Bronchial epithelial cell (primary cell): ENCODE data around the gene GLI2. TPM values are rescaled to one million over a fixed set of nuclear protein-coding genes. Genes with fewer than 3 reads are reported as not detected.
A peak's percentile ranks its signal among the peaks of the same experiment; 100 is the strongest.

ENCODE experiments used
- DNase-seq: peaks from one replicate; pipeline ENCODE4 v3.0.0-alpha.2; 2010; ENCODE audit warnings: low read depth
- FAIRE-seq: peaks from 2 replicates; lab custom pipeline; 2011; peaks lifted over from hg19 to GRCh38; lab: Jason Lieb, UNC
- H3K27me3 ChIP-seq: 2 replicates; pipeline ENCODE4 v1.5.1; 2011; ENCODE audit warnings: low read length; ENCODE audit not compliant: control insufficient read depth, insufficient read depth
- H3K36me3 ChIP-seq: 2 replicates; pipeline ENCODE4 v1.5.1; 2011; ENCODE audit warnings: low read length; ENCODE audit not compliant: control insufficient read depth, insufficient read depth
- H3K4me3 ChIP-seq: 2 replicates; pipeline ENCODE4 v1.5.1; 2011; ENCODE audit warnings: mild to moderate bottlenecking, low read depth, low read length, control low read depth
- CTCF ChIP-seq: IDR thresholded peaks from 2 replicates; pipeline ENCODE4 v1.5.1; 2011; ENCODE audit warnings: mild to moderate bottlenecking, moderate library complexity, low read length, control low read depth, inconsistent platforms; ENCODE audit not compliant: insufficient read depth, severe bottlenecking
- total RNA-seq: library from RNA; depleted of rRNA; stranded (reverse); fragments of >200 nt; gene quantifications from 2 replicates; pipeline ENCODE4 v1.2.1, GENCODE V29; 2014

Gene GLI2
- total RNA-seq, 1 donor from 2014 or later: under 0.01 TPM

- no peak for TF ChIP-seq CTCF
- no peak for DNase-seq
These were observed 22.8 kb downstream of the GLI2 start for GRCh38 chr2:120758181-120759144.

GRCh38 chr2:120759543-120760331 lies 24.1 kb downstream of the GLI2 start:
- no peak for TF ChIP-seq CTCF
- FAIRE-seq (no peak), DNase-seq (no peak)
- Histone ChIP-seq H3K4me3 (no peak overlapping the region), H3K36me3 (no peaks in the 10 kb centered on the region), H3K27me3 (no peaks in the 10 kb centered on the region)

More at GRCh38 chr2:120758181-120759144, 22.8 kb downstream of the GLI2 start:
- H3K27me3 ChIP-seq: no peaks in the 10 kb centered on the region
- H3K4me3 ChIP-seq: no peak overlapping the region
- no peaks in the 10 kb centered on the region for H3K36me3 ChIP-seq
- FAIRE-seq: peak; percentile 73

GRCh38 chr2:120760446-120761135 lies 24.9 kb downstream of the GLI2 start:
- no peak for DNase-seq
- no peaks in the 10 kb centered on the region for H3K36me3 ChIP-seq
- FAIRE-seq: peak; percentile 18
- no peak overlapping the region for H3K4me3 ChIP-seq
- no peaks in the 10 kb centered on the region for H3K27me3 ChIP-seq
- no peak for TF ChIP-seq CTCF

GRCh38 chr2:120761164-120761861 lies 25.6 kb downstream of the GLI2 start:
- Histone ChIP-seq H3K4me3 (no peak overlapping the region), H3K36me3 (no peaks in the 10 kb centered on the region), H3K27me3 (no peaks in the 10 kb centered on the region)
- DNase-seq (no peak), FAIRE-seq (no peak)
- TF ChIP-seq CTCF: no peak

- H3K4me3 ChIP-seq: no peak overlapping the region
- DNase-seq (no peak), FAIRE-seq (no peak)
- no peaks in the 10 kb centered on the region for H3K27me3 ChIP-seq
- TF ChIP-seq CTCF: no peak
- no peaks in the 10 kb centered on the region for H3K36me3 ChIP-seq
These were observed 26.2 kb downstream of the GLI2 start for GRCh38 chr2:120761911-120762310.
